ENCODE results near the gene ACOX2.

The ACOX2 gene

DNA sequence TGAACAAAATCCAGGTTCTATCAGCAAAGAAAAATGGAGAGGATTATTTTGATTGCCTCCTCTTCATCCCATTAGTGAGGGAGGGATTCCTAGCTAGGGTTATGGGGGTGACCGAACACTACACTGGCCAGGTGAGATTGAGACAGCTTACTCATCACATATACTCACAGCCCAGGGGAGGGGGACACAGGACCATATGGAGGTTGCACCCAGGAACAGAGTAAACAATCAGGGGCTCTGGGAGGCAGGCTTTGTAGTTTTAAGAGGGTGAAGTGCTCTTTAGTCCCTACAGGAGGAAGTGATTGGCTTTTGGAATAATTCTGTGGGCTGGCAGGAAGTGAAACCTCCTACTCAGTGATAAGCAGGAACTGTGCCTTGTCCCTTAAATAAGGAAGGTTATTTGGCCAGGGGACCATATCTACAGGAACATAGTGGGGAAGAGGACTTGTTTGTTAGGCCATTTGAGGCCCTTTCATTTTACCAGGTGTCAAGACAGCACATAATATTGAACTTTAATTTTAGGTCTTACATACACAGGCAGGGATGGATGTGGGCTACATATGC lies 62.6 kb downstream of the ACOX2 start:
- DNase-seq (ENCODE audit: low spot score), result no peak

DNA sequence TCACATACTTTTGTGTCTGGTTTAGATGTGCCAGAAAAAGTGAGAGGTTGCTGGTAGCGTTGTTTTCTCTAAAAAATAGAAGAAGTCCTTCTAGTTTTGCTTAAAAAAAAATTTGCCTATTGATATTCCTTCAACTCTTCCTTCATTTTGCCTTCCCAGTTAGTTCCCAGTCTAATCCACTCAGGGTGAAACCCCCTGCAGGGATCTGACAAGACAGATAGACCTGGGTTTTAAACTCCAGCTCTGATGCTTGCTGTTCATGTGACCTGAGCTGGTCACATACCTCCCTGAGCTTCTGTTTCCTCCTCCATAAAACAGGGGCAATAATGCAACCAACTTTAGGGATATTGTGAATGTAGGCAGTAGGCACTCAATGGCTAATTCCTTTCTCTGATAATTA lies 63.7 kb downstream of the ACOX2 start:
- DNase-seq (ENCODE audit: low spot score), result no peak

- DNase-seq (ENCODE audit: low spot score), result no peak
Measured at GRCh38 chr3:58471025-58471887, 65.7 kb downstream of the ACOX2 start.

- DNase-seq (ENCODE audit: low spot score), result no peak
Measured at GRCh38 chr3:58470363-58471024, 66.5 kb downstream of the ACOX2 start.

GRCh38 chr3:58469096-58469495 lies 67.9 kb downstream of the ACOX2 start:
- DNase-seq (ENCODE audit: low spot score), result peak; percentile 18

DNA sequence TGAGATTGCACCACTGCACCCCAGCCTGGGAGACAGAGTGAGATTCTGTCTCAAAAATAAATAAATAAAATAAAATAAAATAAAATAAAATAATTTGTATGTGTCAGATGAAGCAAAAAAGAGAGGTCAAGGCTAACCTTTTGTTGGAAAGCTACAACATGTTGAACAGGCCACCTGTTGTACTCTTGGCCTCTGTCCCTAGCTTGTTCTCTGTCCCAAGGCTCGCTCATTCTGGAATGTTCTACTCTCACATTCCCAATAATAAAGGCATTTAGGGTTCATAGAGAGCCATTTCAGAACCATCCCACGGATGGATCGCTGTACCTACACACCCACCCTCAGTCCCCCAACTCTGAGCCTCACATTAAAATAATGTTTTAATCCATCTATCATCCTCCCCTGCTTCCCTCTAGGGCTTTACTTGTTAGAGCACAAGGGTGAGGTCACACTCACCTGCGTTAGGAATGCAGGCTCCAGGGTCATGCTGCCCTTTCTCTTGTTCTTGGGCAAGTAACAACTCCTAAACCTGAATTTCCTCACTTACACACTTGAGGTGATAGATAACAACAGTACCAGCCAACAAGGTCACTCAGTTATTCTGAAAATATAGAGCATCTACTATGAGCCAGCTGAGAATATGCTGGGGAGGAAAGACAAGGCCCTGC lies 70.0 kb downstream of the ACOX2 start:
- no peak for DNase-seq (ENCODE audit: low spot score)

DNA sequence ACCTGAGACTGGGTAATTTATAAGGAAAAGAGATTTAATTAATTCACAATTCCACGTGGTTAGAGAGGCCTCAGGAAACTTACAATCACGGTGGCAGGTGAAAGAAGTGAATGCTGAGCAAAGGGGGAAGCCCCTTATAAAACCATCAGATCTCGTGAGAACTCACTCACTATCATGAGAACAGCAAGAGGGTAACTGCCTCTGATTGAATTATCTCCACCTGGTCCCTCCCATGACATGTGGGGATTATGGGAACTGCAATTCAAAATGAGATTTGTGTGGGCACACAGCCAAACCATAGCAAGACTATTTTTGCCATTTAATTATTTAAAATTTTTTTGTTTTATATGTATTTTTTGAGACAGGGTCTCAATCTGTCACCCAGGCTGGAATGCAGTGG lies 72.1 kb downstream of the ACOX2 start:
- DNase-seq (ENCODE audit: low spot score), result peak; percentile 15

DNA sequence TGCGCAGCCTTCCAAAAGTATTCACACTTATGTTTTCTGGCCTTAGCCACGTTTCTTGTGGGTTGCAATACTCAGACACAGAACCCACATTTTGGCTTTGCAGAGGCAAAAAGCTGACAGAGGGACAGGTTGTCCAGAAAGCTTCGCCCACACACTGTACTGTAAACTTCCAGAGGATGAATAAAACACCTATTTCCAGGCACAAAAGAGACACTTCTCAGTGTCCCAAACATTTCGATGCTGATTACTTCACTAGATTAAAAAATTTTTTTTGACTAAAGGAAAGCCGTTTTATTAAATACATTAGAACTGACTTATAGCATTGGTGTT lies 73.1 kb downstream of the ACOX2 start:
- no peak for DNase-seq (ENCODE audit: low spot score)

- peak; percentile 68 for DNase-seq (ENCODE audit: low spot score)
Measured at GRCh38 chr3:58463181-58463941, 73.6 kb downstream of the ACOX2 start.

- peak; percentile 20 for DNase-seq (ENCODE audit: low spot score)
Measured at GRCh38 chr3:58462829-58463180, 74.2 kb downstream of the ACOX2 start.

DNA sequence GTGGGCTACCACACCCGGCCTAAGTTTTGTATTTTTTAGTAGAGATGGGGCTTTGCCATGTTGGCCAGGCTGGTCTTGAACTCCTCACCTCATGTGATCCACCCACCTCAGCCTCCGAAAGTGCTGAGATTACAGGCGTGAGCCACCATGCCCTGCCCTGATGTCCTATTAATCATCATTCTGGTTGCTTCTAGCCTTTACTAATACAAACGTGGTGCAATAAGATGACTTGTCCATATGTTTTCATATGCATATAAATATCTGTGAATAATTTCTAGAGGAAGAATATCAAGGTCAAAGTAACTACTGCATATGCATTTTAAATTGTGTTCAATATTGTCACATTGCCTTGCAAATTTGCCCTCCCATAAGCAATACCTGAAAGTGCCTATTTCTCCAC lies 77.8 kb downstream of the ACOX2 start:
- DNase-seq (ENCODE audit: low spot score), result no peak

Measured in SK-N-DZ (cell line).